ENCODE data around the gene SP7. TPM values are rescaled to one million over a fixed set of nuclear protein-coding genes. Genes with fewer than 3 reads are reported as not detected.

The SP7 gene
- total and polyA plus RNA-seq, 2 experiments from 2014 or later: 0.17 TPM; not detected in 1

- TF ChIP-seq CTCF (conservative IDR thresholded peaks at IDR 0.05; ENCODE audit: low read depth in 2 of 2) (no peak), POLR2AphosphoS5 (IDR thresholded peaks at IDR 0.05; ENCODE audit: low read depth) (no peak), CREB1 (CRISPR knock-in tag; IDR thresholded peaks at IDR 0.05; ENCODE audit: low read depth) (no peak), EZH2phosphoT487 (IDR thresholded peaks at IDR 0.05; ENCODE audit: unreplicated experiment) (no peak)
- TF ChIP-seq, protein P1, sequence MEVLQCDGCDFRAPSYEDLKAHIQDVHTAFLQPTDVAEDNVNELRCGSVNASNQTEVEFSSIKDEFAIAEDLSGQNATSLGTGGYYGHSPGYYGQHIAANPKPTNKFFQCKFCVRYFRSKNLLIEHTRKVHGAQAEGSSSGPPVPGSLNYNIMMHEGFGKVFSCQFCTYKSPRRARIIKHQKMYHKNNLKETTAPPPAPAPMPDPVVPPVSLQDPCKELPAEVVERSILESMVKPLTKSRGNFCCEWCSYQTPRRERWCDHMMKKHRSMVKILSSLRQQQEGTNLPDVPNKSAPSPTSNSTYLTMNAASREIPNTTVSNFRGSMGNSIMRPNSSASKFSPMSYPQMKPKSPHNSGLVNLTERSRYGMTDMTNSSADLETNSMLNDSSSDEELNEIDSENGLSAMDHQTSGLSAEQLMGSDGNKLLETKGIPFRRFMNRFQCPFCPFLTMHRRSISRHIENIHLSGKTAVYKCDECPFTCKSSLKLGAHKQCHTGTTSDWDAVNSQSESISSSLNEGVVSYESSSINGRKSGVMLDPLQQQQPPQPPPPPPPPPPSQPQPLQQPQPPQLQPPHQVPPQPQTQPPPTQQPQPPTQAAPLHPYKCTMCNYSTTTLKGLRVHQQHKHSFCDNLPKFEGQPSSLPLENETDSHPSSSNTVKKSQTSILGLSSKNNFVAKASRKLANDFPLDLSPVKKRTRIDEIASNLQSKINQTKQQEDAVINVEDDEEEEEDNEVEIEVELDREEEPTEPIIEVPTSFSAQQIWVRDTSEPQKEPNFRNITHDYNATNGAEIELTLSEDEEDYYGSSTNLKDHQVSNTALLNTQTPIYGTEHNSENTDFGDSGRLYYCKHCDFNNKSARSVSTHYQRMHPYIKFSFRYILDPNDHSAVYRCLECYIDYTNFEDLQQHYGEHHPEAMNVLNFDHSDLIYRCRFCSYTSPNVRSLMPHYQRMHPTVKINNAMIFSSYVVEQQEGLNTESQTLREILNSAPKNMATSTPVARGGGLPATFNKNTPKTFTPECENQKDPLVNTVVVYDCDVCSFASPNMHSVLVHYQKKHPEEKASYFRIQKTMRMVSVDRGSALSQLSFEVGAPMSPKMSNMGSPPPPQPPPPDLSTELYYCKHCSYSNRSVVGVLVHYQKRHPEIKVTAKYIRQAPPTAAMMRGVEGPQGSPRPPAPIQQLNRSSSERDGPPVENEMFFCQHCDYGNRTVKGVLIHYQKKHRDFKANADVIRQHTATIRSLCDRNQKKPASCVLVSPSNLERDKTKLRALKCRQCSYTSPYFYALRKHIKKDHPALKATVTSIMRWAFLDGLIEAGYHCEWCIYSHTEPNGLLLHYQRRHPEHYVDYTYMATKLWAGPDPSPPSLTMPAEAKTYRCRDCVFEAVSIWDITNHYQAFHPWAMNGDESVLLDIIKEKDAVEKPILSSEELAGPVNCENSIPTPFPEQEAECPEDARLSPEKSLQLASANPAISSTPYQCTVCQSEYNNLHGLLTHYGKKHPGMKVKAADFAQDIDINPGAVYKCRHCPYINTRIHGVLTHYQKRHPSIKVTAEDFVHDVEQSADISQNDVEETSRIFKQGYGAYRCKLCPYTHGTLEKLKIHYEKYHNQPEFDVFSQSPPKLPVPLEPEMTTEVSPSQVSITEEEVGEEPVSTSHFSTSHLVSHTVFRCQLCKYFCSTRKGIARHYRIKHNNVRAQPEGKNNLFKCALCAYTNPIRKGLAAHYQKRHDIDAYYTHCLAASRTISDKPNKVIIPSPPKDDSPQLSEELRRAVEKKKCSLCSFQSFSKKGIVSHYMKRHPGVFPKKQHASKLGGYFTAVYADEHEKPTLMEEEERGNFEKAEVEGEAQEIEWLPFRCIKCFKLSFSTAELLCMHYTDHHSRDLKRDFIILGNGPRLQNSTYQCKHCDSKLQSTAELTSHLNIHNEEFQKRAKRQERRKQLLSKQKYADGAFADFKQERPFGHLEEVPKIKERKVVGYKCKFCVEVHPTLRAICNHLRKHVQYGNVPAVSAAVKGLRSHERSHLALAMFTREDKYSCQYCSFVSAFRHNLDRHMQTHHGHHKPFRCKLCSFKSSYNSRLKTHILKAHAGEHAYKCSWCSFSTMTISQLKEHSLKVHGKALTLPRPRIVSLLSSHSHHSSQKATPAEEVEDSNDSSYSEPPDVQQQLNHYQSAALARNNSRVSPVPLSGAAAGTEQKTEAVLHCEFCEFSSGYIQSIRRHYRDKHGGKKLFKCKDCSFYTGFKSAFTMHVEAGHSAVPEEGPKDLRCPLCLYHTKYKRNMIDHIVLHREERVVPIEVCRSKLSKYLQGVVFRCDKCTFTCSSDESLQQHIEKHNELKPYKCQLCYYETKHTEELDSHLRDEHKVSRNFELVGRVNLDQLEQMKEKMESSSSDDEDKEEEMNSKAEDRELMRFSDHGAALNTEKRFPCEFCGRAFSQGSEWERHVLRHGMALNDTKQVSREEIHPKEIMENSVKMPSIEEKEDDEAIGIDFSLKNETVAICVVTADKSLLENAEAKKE (CRISPR knock-in tag; IDR thresholded peaks at IDR 0.05): no peak
These were observed 45.5 kb downstream of the SP7 start (continued) for GRCh38 chr12:53290661-53291060.

GRCh38 chr12:53289891-53290290 is 46.3 kb downstream of the SP7 start:
- peaks cover 6% of the 10 kb centered on the region for H3K4me1 Mint-ChIP-seq
- Histone ChIP-seq H3K4me1 (ENCODE audit: insufficient read depth) (no peaks in the 10 kb centered on the region), H3K9me2 (ENCODE audit: insufficient read depth) (no peaks in the 10 kb centered on the region), H3K27ac (ENCODE audit: low read depth) (no peak overlapping the region), H4K20me1 (replicated peaks; ENCODE audit: insufficient read depth) (no peaks in the 10 kb centered on the region; the same call in none of the 2 replicates), H3K36me3 (ENCODE audit: insufficient read depth) (peaks cover 18% of the 10 kb centered on the region; the same call in 1 of the 2 replicates), H3K79me2 (replicated peaks; ENCODE audit: insufficient read depth) (no peaks in the 10 kb centered on the region), H3K4me2 (no peak overlapping the region), H3K27me3 (ENCODE audit: insufficient read depth) (no peaks in the 10 kb centered on the region), H3F3A (replicated peaks; ENCODE audit: low read depth) (peaks cover 17% of the 10 kb centered on the region; the same call in 1 of the 2 replicates), H3K4me3 (no peak overlapping the region), H2AFZ (no peak overlapping the region)
- H3K9me3 Mint-ChIP-seq: no peaks in the 10 kb centered on the region
- H3K27me3 Mint-ChIP-seq (ENCODE audit: insufficient read depth, low read depth, poor library complexity): peaks cover 8% of the 10 kb centered on the region
- H3K36me3 Mint-ChIP-seq (ENCODE audit: low read depth): peaks cover 72% of the 10 kb centered on the region
- ATAC-seq (no peak), DNase-seq (ENCODE audit: low spot score) (no peak)
- H3K27ac Mint-ChIP-seq: no peak overlapping the region
- H3K4me3 Mint-ChIP-seq: no peak overlapping the region
- no peak for TF ChIP-seq CREB1 (CRISPR knock-in tag; IDR thresholded peaks at IDR 0.05; ENCODE audit: low read depth)
- no peak for TF ChIP-seq POLR2AphosphoS5 (IDR thresholded peaks at IDR 0.05; ENCODE audit: low read depth)
- no peak for TF ChIP-seq REST (IDR thresholded peaks at IDR 0.05; ENCODE audit: unreplicated experiment)
- TF ChIP-seq STAT1 (IDR thresholded peaks at IDR 0.05; ENCODE audit: unreplicated experiment): no peak
- TF ChIP-seq JUNB (IDR thresholded peaks at IDR 0.05; ENCODE audit: unreplicated experiment): no peak
- no peak for TF ChIP-seq CTCF (conservative IDR thresholded peaks at IDR 0.05; ENCODE audit: low read depth in 2 of 2)
- no peak for TF ChIP-seq ZNF114 (CRISPR knock-in tag; IDR thresholded peaks at IDR 0.05)
